ENCODE results near the gene AFAP1.

The AFAP1 gene

DNA sequence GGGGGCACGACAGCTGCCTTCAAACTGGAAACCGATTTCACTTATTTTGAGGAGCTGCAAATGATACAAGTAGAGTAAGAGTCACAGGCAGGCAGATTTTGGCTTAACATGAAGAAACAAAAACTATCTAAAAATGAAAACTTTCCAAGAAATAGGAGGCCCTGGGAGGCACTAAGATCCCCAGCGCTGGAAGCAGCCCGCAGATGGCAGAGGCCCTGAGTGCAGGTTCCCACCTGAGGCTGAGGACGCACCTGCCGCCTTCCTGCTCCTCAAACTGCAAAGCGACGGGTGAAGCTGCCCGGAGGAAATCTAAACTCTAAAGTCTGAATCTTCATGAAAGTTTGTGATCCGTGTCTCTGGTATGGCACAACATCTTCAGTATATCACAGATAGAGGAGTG lies 138.7 kb downstream of the AFAP1 start:
- no peak for DNase-seq (ENCODE audit: low spot score)
- TF ChIP-seq, protein P1, sequence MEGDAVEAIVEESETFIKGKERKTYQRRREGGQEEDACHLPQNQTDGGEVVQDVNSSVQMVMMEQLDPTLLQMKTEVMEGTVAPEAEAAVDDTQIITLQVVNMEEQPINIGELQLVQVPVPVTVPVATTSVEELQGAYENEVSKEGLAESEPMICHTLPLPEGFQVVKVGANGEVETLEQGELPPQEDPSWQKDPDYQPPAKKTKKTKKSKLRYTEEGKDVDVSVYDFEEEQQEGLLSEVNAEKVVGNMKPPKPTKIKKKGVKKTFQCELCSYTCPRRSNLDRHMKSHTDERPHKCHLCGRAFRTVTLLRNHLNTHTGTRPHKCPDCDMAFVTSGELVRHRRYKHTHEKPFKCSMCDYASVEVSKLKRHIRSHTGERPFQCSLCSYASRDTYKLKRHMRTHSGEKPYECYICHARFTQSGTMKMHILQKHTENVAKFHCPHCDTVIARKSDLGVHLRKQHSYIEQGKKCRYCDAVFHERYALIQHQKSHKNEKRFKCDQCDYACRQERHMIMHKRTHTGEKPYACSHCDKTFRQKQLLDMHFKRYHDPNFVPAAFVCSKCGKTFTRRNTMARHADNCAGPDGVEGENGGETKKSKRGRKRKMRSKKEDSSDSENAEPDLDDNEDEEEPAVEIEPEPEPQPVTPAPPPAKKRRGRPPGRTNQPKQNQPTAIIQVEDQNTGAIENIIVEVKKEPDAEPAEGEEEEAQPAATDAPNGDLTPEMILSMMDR (IDR thresholded peaks at IDR 0.05; ENCODE audit: extremely low read depth, missing control alignments), result no peak

GRCh38 chr4:7800410-7800809 lies 139.3 kb downstream of the AFAP1 start:
- TF ChIP-seq, protein P1 (IDR thresholded peaks at IDR 0.05; ENCODE audit: extremely low read depth, missing control alignments), result no peak
- DNase-seq (ENCODE audit: low spot score), result no peak

DNA sequence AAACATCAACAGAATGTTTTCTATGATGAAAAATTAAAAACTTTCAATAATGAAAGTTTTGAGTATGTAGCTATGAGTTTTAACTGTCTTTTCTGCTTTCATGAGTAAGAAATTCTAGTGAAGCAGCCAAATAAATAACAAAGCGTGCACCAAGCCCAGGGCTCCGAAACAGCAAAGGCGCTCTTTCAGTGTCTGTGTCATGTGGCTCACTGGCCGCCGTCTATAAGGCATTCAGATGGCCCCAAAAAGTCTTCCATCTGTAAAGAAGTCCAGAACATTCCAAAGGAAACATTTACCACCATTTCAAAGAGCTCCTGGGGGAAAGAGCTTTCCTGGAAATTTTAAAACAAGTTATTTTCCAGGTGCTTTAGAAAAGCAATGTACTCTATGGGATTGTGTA lies 139.9 kb downstream of the AFAP1 start:
- TF ChIP-seq, protein P1 (IDR thresholded peaks at IDR 0.05; ENCODE audit: extremely low read depth, missing control alignments), result no peak
- DNase-seq (ENCODE audit: low spot score), result no peak

GRCh38 chr4:7799306-7799705 lies 140.4 kb downstream of the AFAP1 start:
- DNase-seq (ENCODE audit: low spot score), result no peak
- TF ChIP-seq, protein P1 (IDR thresholded peaks at IDR 0.05; ENCODE audit: extremely low read depth, missing control alignments), result no peak

DNA sequence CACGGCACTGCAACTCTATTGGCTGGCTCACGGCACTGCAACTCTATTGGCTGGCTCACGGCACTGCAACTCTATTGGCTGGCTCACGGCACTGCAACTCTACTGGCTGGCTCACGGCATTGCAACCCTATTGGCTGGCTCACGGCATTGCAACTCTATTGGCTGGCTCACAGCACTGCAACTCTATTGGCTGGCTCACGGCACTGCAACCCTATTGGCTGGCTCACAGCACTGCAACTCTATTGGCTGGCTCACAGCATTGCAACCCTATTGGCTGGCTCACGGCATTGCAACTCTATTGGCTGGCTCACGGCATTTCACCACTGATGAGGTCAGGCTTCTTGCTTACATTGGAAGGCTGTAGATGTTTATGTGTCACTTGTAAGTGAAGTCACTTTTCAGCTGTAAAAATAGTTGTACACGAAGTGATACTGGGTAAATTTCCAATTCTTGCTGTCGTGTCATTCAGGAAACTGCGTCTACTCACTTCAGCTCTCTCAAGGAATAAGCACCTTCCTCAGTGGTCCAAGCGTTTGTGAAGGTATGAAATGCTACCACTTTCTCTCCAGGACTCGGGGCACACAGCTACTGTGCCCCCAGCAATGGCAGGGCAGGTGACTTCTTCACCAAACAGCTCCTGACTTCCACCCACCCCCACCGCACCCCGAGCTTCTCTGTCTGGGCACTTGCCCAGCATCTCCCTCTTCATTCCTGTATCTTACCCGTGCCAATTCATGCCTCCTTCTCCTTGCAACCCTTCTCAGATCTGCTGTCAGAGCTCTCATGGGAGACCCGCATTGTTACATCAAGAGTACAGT lies 141.3 kb downstream of the AFAP1 start:
- DNase-seq (ENCODE audit: low spot score), result no peak
- TF ChIP-seq, protein P1 (IDR thresholded peaks at IDR 0.05; ENCODE audit: extremely low read depth, missing control alignments), result no peak

DNA sequence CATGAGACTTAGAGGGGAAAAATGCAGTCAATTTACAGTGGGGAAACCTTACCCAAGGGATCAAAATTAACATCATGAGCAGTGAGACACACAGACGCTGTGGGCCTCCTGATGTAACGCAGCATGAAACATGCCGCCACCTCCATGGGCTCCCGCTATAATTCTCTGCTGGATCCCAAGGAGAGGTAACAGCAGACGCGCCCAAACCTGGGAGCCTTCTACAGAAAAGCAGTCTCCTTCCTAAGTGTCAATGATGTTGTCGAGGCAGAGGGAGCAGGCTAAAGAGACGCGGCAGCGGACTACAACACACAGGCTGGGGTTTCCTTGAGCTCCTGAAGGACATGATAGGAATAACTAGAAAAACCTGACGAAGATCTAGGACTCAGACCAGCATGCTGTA lies 142.3 kb downstream of the AFAP1 start:
- no peak for DNase-seq (ENCODE audit: low spot score)
- TF ChIP-seq, protein P1 (IDR thresholded peaks at IDR 0.05; ENCODE audit: extremely low read depth, missing control alignments), result no peak

DNA sequence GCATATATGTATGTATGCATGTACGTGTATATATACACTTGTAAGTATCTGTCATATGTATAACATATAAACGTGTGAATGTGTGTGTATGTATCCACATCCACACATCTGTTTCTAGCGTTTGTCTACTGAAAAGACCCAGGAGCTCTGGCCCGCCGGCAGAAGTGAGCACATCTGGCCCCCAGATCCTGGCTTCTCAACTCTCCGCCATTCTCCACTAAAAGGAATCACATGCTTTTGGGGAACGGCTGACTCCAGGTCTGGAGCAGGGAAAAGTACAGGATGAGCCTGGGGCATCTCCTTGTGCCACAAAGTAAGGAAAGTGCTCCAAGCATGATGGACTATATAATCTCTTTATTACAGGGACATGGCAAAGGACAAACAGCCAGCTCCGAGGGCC lies 143.7 kb downstream of the AFAP1 start:
- TF ChIP-seq, protein P1 (IDR thresholded peaks at IDR 0.05; ENCODE audit: extremely low read depth, missing control alignments), result no peak
- no peak for DNase-seq (ENCODE audit: low spot score)
